RWPE2 (cell line): ENCODE data around the gene CPEB4.

ENCODE experiments used
- ATAC-seq: fragments of 200-7000 bp; cut with Tn5 transposase; 3 replicates; pipeline ENCODE4 v1.9.1; 2021; ENCODE audit warnings: low read depth
- DNase-seq: peaks from one replicate; pipeline ENCODE4 v3.0.0-alpha.2; 2020; ENCODE audit warnings: low spot score
- H3K27ac ChIP-seq: fragments of 450-650 bp; 2 replicates; pipeline ENCODE4 v1.5.1; 2017; ENCODE audit warnings: mild to moderate bottlenecking; ENCODE audit not compliant: poor library complexity, severe bottlenecking
- H3K27me3 ChIP-seq: fragments of 250-450 bp; sonication (Bioruptor Pico); 2 replicates; pipeline ENCODE4 v1.5.1; 2021; ENCODE audit warnings: mild to moderate bottlenecking, moderate library complexity; ENCODE audit not compliant: insufficient read depth, poor library complexity, severe bottlenecking
- H3K36me3 ChIP-seq: fragments of 250-450 bp; sonication (Bioruptor Pico); 2 replicates; pipeline ENCODE4 v1.5.1; 2020; ENCODE audit warnings: low read depth, mild to moderate bottlenecking, moderate library complexity
- H3K4me1 ChIP-seq: fragments of 250-450 bp; sonication (Bioruptor Pico); 2 replicates; pipeline ENCODE4 v1.5.1; 2021; ENCODE audit warnings: mild to moderate bottlenecking, moderate library complexity; ENCODE audit not compliant: insufficient read depth, poor library complexity, severe bottlenecking
- H3K4me3 ChIP-seq: fragments of 250-450 bp; sonication (Bioruptor Pico); 2 replicates; pipeline ENCODE4 v1.5.1; 2021; ENCODE audit warnings: mild to moderate bottlenecking, moderate library complexity; ENCODE audit not compliant: severe bottlenecking
- H3K9me3 ChIP-seq: fragments of 250-450 bp; sonication (Bioruptor Pico); 2 replicates; pipeline ENCODE4 v1.5.1; 2021; ENCODE audit warnings: mild to moderate bottlenecking, moderate library complexity; ENCODE audit not compliant: severe bottlenecking
- CTCF ChIP-seq: fragments of 450-650 bp; IDR thresholded peaks from one replicate; pipeline ENCODE4 v1.5.1; 2017; ENCODE audit warnings: mild to moderate bottlenecking, moderate library complexity; ENCODE audit not compliant: poor library complexity, severe bottlenecking

CPEB4 gene

GRCh38 chr5:173950829-173951228 is 62.7 kb downstream of the CPEB4 start:
- DNase-seq (no peak), ATAC-seq (no peak)
- H3K36me3 ChIP-seq: peaks cover 31% of the 10 kb centered on the region
- H3K4me1 ChIP-seq: no peaks in the 10 kb centered on the region
- no peak overlapping the region for H3K4me3 ChIP-seq
- H3K27me3 ChIP-seq: no peaks in the 10 kb centered on the region
- no peak for TF ChIP-seq CTCF
- no peak overlapping the region for H3K27ac ChIP-seq
- no peaks in the 10 kb centered on the region for H3K9me3 ChIP-seq

GRCh38 chr5:173953528-173954090 is 65.5 kb downstream of the CPEB4 start:
- TF ChIP-seq CTCF: no peak
- Histone ChIP-seq H3K4me1 (no peaks in the 10 kb centered on the region), H3K36me3 (peaks cover 31% of the 10 kb centered on the region), H3K27ac (no peak overlapping the region), H3K9me3 (no peaks in the 10 kb centered on the region), H3K27me3 (no peaks in the 10 kb centered on the region), H3K4me3 (no peak overlapping the region)
- ATAC-seq (no peak), DNase-seq (no peak)

- Histone ChIP-seq H3K27me3 (no peaks in the 10 kb centered on the region), H3K4me1 (no peaks in the 10 kb centered on the region), H3K36me3 (peaks cover 28% of the 10 kb centered on the region), H3K9me3 (no peaks in the 10 kb centered on the region), H3K4me3 (no peak overlapping the region), H3K27ac (no peak overlapping the region)
- ATAC-seq (no peak), DNase-seq (no peak)
- no peak for TF ChIP-seq CTCF
Measured at GRCh38 chr5:173954671-173955521, 66.7 kb downstream of the CPEB4 start.

- no peaks in the 10 kb centered on the region for H3K9me3 ChIP-seq
- no peak overlapping the region for H3K4me3 ChIP-seq
- no peak for ATAC-seq
- H3K36me3 ChIP-seq: no peaks in the 10 kb centered on the region
- H3K27me3 ChIP-seq: no peaks in the 10 kb centered on the region
- TF ChIP-seq CTCF: no peak
- DNase-seq: no peak
- no peak overlapping the region for H3K27ac ChIP-seq
- no peaks in the 10 kb centered on the region for H3K4me1 ChIP-seq
Measured at GRCh38 chr5:173960986-173961385, 72.8 kb downstream of the CPEB4 start.

- H3K27me3 ChIP-seq: no peaks in the 10 kb centered on the region
- no peak for TF ChIP-seq CTCF
- H3K36me3 ChIP-seq: no peaks in the 10 kb centered on the region
- ATAC-seq: no peak
- H3K4me1 ChIP-seq: no peaks in the 10 kb centered on the region
- H3K27ac ChIP-seq: no peak overlapping the region
- no peak overlapping the region for H3K4me3 ChIP-seq
- no peaks in the 10 kb centered on the region for H3K9me3 ChIP-seq
- no peak for DNase-seq
Measured at GRCh38 chr5:173961418-173961817, 73.3 kb downstream of the CPEB4 start.
